ENCODE measurements around the gene MRPL46. TPM values are rescaled to one million over a fixed set of nuclear protein-coding genes. Genes with fewer than 3 reads are reported as not detected.
"Not testable (repeated sequence)": the region's sequence is repeated elsewhere in the genome, so short reads cannot be mapped to it uniquely, and the experiment has no call there.

Gene MRPL46
- total and polyA plus RNA-seq, 4 donors = 12.1 to 28.7 (median 21.1) TPM

GRCh38 chr15:88472225-88472624 is 5.0 kb upstream of the MRPL46 start:
- Histone ChIP-seq H3K9me3 (ENCODE audit: control insufficient read depth in 4 of 4, insufficient read depth in 3 of 4, low read length in 3 of 4) (peaks cover 0 to 1% (median 0%) of the 10 kb centered on the region in 4 donors), H3K9ac (ENCODE audit: insufficient read depth in 1 of 2, low read length in 2 of 2) (no peak overlapping the region), H3K4me1 (ENCODE audit: control insufficient read depth in 5 of 5, insufficient read depth in 5 of 5, low read length in 5 of 5) (peaks cover 0 to 8% (median 6%) of the 10 kb centered on the region in 5 donors), H3K27me3 (ENCODE audit: control insufficient read depth in 3 of 3, insufficient read depth in 3 of 3, low read length in 2 of 3) (no peaks in the 10 kb centered on the region), H3K27ac (ENCODE audit: low read depth in 1 of 2, low read length in 1 of 2) (no peak overlapping the region), H3K4me3 (no peak overlapping the region), H3K36me3 (ENCODE audit: control insufficient read depth in 4 of 4, insufficient read depth in 4 of 4, low read length in 4 of 4) (peaks cover 17 to 23% (median 21%) of the 10 kb centered on the region in 4 donors)
- WGBS, 2 donors = 86 to 93% methylated on average over 4 of the region's 4 CpGs
- ATAC-seq (ENCODE audit: insufficient read depth, low FRiP score) = no peak
- no peak for TF ChIP-seq CTCF (IDR thresholded peaks at IDR 0.05; ENCODE audit: control extremely low read depth, extremely low read depth)
- no peak for DNase-seq

- peaks cover 0 to 18% (median 12%) of the 10 kb centered on the region in 5 donors for H3K4me1 ChIP-seq (ENCODE audit: control insufficient read depth in 5 of 5, insufficient read depth in 5 of 5, low read length in 5 of 5)
- no peak for ATAC-seq (ENCODE audit: insufficient read depth, low FRiP score)
- WGBS, 2 donors = 97 to 98% methylated on average over 6 of the region's 6 CpGs
Observed at GRCh38 chr15:88470625-88471372, 3.6 kb upstream of the MRPL46 start.

GRCh38 chr15:88469321-88469720 is 2.1 kb upstream of the MRPL46 start:
- ATAC-seq (ENCODE audit: insufficient read depth, low FRiP score) (no peak), DNase-seq (no peak)
- H3K27me3 ChIP-seq (ENCODE audit: control insufficient read depth in 3 of 3, insufficient read depth in 3 of 3, low read length in 2 of 3) = no peaks in the 10 kb centered on the region
- H3K27ac ChIP-seq (ENCODE audit: low read depth in 1 of 2, low read length in 1 of 2) = no peak overlapping the region
- 72 to 87% methylated on average over 2 of the region's 2 CpGs for WGBS, 2 donors
- H3K9ac ChIP-seq (ENCODE audit: insufficient read depth in 1 of 2, low read length in 2 of 2) = no peak overlapping the region
- no peak overlapping the region for H3K4me3 ChIP-seq
- no peaks in the 10 kb centered on the region for H3K9me3 ChIP-seq (ENCODE audit: control insufficient read depth in 4 of 4, insufficient read depth in 3 of 4, low read length in 3 of 4)
- peaks cover 9 to 20% (median 11%) of the 10 kb centered on the region in 4 donors for H3K36me3 ChIP-seq (ENCODE audit: control insufficient read depth in 4 of 4, insufficient read depth in 4 of 4, low read length in 4 of 4)
- no peak for TF ChIP-seq CTCF (IDR thresholded peaks at IDR 0.05; ENCODE audit: control extremely low read depth, extremely low read depth)
- peaks cover 0 to 20% (median 12%) of the 10 kb centered on the region in 5 donors for H3K4me1 ChIP-seq (ENCODE audit: control insufficient read depth in 5 of 5, insufficient read depth in 5 of 5, low read length in 5 of 5)

More at GRCh38 chr15:88470625-88471372, 3.6 kb upstream of the MRPL46 start:
- H3K9ac ChIP-seq (ENCODE audit: insufficient read depth in 1 of 2, low read length in 2 of 2) = no peak overlapping the region
- H3K27ac ChIP-seq (ENCODE audit: low read depth in 1 of 2, low read length in 1 of 2) = no peak overlapping the region
- peaks cover 11 to 16% (median 14%) of the 10 kb centered on the region in 4 donors for H3K36me3 ChIP-seq (ENCODE audit: control insufficient read depth in 4 of 4, insufficient read depth in 4 of 4, low read length in 4 of 4)
- H3K27me3 ChIP-seq (ENCODE audit: control insufficient read depth in 3 of 3, insufficient read depth in 3 of 3, low read length in 2 of 3) = no peaks in the 10 kb centered on the region
- no peak for TF ChIP-seq CTCF (IDR thresholded peaks at IDR 0.05; ENCODE audit: control extremely low read depth, extremely low read depth)
- DNase-seq = no peak
- no peak overlapping the region for H3K4me3 ChIP-seq
- peaks cover 0 to 1% (median 0%) of the 10 kb centered on the region in 4 donors for H3K9me3 ChIP-seq (ENCODE audit: control insufficient read depth in 4 of 4, insufficient read depth in 3 of 4, low read length in 3 of 4)

GRCh38 chr15:88468721-88469120 is 1.5 kb upstream of the MRPL46 start:
- H3K9me3 ChIP-seq (ENCODE audit: control insufficient read depth in 4 of 4, insufficient read depth in 3 of 4, low read length in 3 of 4); H3K27ac ChIP-seq (ENCODE audit: low read depth in 1 of 2, low read length in 1 of 2); DNase-seq; ATAC-seq (ENCODE audit: insufficient read depth, low FRiP score); H3K4me3 ChIP-seq; H3K27me3 ChIP-seq (ENCODE audit: control insufficient read depth in 3 of 3, insufficient read depth in 3 of 3, low read length in 2 of 3); H3K9ac ChIP-seq (ENCODE audit: insufficient read depth in 1 of 2, low read length in 2 of 2): not testable (repeated sequence)
- Histone ChIP-seq H3K4me1 (ENCODE audit: control insufficient read depth in 5 of 5, insufficient read depth in 5 of 5, low read length in 5 of 5) (peaks cover 0 to 20% (median 12%) of the 10 kb centered on the region in 5 donors), H3K36me3 (ENCODE audit: control insufficient read depth in 4 of 4, insufficient read depth in 4 of 4, low read length in 4 of 4) (peaks cover 10 to 23% (median 12%) of the 10 kb centered on the region in 4 donors)
- 97 to 99% methylated on average over 10 of the region's 10 CpGs for WGBS, 2 donors
